Liver (tissue), 3 donors: Measurements from ENCODE around the gene CD55.

Experiments
- CTCF ChIP-seq: fragments of 150-350 bp; IDR thresholded peaks from 2 replicates; pipeline ENCODE4 v1.5.1; 2017; ENCODE audit warnings: improper control_type of control experiment, low read depth, low read length; ENCODE audit not compliant: missing input control
- FOXA1 ChIP-seq: IDR thresholded peaks from 2 replicates; pipeline ENCODE4 v1.6.1; 2016; ENCODE audit warnings: antibody characterized with exemption
- JUND ChIP-seq, 2 donors: IDR thresholded peaks; 2 replicates each; pipeline ENCODE4 v1.6.1; 2016; ENCODE audit warnings: antibody characterized with exemption in 2 of 2
- MAX ChIP-seq: IDR thresholded peaks from 2 replicates; pipeline ENCODE4 v1.6.1; 2016; ENCODE audit warnings: antibody characterized with exemption
- RAD21 ChIP-seq, 2 donors: IDR thresholded peaks; 2 replicates each; pipeline ENCODE4 v1.6.1; 2016; ENCODE audit warnings: antibody characterized with exemption in 2 of 2, mild to moderate bottlenecking in 2 of 2
- donor health status: healthy.
- donor health status: healthy.

GRCh38 chr1:207364614-207365013 is 43.1 kb downstream of the CD55 start:
- TF ChIP-seq CTCF: no peak
- no peak for TF ChIP-seq FOXA1
- TF ChIP-seq JUND (IDR thresholded peaks at IDR 0.05): no peak
- no peak for TF ChIP-seq RAD21 (IDR thresholded peaks at IDR 0.05)
- no peak for TF ChIP-seq MAX
